ENCODE results near the gene NALCN. TPM values are rescaled to one million over a fixed set of nuclear protein-coding genes. Genes with fewer than 3 reads are reported as not detected.

Gene NALCN
- total RNA-seq, 2 donors from 2014 or later, result 0.11 TPM; not detected in 1

DNA sequence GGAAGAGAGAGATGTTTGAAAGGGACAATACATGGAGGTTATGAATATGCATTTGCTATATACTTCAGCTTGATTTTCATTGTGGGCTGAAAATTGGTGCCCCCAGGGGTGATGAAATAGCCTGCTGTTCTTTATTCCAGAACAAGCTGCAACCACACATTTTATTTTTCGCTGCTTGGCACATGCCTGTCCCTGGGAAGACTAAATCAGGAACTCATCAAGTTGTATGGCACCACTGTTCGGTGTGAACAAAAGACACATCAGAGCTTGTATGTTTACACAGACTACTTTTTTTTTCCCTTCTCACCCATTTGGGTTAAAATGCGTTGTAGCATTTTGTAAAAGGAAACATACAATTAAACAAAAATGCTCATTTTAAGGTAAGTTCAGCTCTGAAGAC, 230.7 kb downstream of the NALCN start:
- peak overlapping the region; percentile 24 for H3K27ac ChIP-seq (ENCODE audit: low read depth, low read length)
- DNase-seq, result no peak
- no peak overlapping the region for H3K4me3 ChIP-seq (ENCODE audit: low read length)
- Mint-ChIP-seq H3K27ac (no peak overlapping the region), H3K4me3 (no peak overlapping the region), H3K9me3 (no peaks in the 10 kb centered on the region), H3K27me3 (ENCODE audit: insufficient read depth) (no peaks in the 10 kb centered on the region), H3K4me1 (no peaks in the 10 kb centered on the region), H3K36me3 (ENCODE audit: low read depth) (no peaks in the 10 kb centered on the region)
- TF ChIP-seq, protein P1, sequence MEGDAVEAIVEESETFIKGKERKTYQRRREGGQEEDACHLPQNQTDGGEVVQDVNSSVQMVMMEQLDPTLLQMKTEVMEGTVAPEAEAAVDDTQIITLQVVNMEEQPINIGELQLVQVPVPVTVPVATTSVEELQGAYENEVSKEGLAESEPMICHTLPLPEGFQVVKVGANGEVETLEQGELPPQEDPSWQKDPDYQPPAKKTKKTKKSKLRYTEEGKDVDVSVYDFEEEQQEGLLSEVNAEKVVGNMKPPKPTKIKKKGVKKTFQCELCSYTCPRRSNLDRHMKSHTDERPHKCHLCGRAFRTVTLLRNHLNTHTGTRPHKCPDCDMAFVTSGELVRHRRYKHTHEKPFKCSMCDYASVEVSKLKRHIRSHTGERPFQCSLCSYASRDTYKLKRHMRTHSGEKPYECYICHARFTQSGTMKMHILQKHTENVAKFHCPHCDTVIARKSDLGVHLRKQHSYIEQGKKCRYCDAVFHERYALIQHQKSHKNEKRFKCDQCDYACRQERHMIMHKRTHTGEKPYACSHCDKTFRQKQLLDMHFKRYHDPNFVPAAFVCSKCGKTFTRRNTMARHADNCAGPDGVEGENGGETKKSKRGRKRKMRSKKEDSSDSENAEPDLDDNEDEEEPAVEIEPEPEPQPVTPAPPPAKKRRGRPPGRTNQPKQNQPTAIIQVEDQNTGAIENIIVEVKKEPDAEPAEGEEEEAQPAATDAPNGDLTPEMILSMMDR (conservative IDR thresholded peaks at IDR 0.05), result no peak
- H3K36me3 ChIP-seq (ENCODE audit: control insufficient read depth, insufficient read depth, low read length), result no peaks in the 10 kb centered on the region
- no peaks in the 10 kb centered on the region for H3K27me3 ChIP-seq (ENCODE audit: control insufficient read depth, insufficient read depth, low read length, poor library complexity, severe bottlenecking)
- no peak overlapping the region for H3K9ac ChIP-seq (ENCODE audit: extremely low read depth, low read length, poor library complexity, severe bottlenecking)
- H3K4me1 ChIP-seq (ENCODE audit: control insufficient read depth, insufficient read depth, low read length), result no peaks in the 10 kb centered on the region
- 89 to 95% methylated on average over 2 to 3 of the region's 3 CpGs for WGBS, 2 experiments (ENCODE audit: insufficient coverage in 1 of 2, insufficient read length in 1 of 2)
- H3K9me3 ChIP-seq (ENCODE audit: control insufficient read depth, low read length), result no peaks in the 10 kb centered on the region

DNA sequence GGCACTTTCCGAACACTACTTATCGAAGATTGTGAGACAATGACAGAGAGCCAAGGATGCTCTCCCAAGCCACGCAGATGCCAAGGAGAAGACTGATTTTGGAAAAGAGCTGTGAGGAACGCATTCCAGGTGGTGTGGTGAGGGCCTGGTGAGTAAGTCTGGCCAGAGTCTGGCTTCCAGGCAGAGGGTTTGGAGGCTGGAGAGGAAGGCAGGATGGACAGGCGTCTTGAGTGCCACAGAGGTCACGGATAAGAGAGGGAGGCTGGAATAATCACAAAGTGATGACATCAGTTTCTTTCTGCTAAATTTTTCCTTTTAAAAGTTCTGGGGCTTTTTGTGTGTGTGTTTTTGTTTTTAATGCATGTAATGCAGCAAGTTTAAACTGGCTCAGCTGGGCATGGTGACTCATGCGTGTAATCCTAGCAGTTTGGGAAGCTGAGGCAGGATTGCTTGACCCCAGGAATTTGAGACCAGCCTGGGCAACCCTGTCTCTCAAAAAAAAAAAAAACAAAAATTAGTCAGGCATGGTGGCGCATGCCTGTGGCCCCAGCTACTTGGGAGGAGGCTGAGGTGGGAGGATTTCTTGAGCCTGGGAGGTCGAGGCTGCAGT, 235.1 kb downstream of the NALCN start:
- no peaks in the 10 kb centered on the region for H3K9me3 ChIP-seq (ENCODE audit: control insufficient read depth, low read length)
- Mint-ChIP-seq H3K27ac (no peak overlapping the region), H3K9me3 (no peaks in the 10 kb centered on the region), H3K27me3 (ENCODE audit: insufficient read depth) (no peaks in the 10 kb centered on the region), H3K4me1 (no peaks in the 10 kb centered on the region), H3K4me3 (no peak overlapping the region), H3K36me3 (ENCODE audit: low read depth) (no peaks in the 10 kb centered on the region)
- H3K4me3 ChIP-seq (ENCODE audit: low read length), result no peak overlapping the region
- DNase-seq, result no peak
- no peak overlapping the region for H3K9ac ChIP-seq (ENCODE audit: extremely low read depth, low read length, poor library complexity, severe bottlenecking)
- no peaks in the 10 kb centered on the region for H3K36me3 ChIP-seq (ENCODE audit: control insufficient read depth, insufficient read depth, low read length)
- 74 to 100% methylated on average over 4 to 9 of the region's 9 CpGs for WGBS, 2 experiments (ENCODE audit: insufficient coverage in 1 of 2, insufficient read length in 1 of 2)
- no peaks in the 10 kb centered on the region for H3K27me3 ChIP-seq (ENCODE audit: control insufficient read depth, insufficient read depth, low read length, poor library complexity, severe bottlenecking)
- H3K27ac ChIP-seq (ENCODE audit: low read depth, low read length), result no peak overlapping the region
- H3K4me1 ChIP-seq (ENCODE audit: control insufficient read depth, insufficient read depth, low read length), result no peaks in the 10 kb centered on the region
- TF ChIP-seq, protein P1 (conservative IDR thresholded peaks at IDR 0.05), result no peak

DNA sequence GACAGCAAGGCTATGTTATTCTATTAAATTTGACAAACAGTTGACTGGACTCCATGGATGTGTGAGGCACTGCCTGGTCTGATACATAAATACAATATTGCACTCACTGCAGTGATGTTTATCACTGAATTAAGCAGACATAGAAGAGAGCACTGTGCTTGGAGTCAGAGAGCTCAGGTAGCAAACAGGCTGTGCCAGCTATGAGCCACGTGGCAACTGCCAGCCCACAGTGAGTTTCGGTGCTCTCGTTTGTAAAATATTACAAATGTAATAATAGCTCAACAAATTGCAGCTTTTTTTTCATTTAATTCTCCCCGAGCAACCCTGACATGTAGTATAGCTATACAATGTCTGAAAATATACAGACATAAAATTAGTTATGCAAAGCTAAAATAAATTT, 237.3 kb downstream of the NALCN start:
- Histone ChIP-seq H3K9ac (ENCODE audit: extremely low read depth, low read length, poor library complexity, severe bottlenecking) (no peak overlapping the region), H3K4me1 (ENCODE audit: control insufficient read depth, insufficient read depth, low read length) (no peaks in the 10 kb centered on the region), H3K4me3 (ENCODE audit: low read length) (no peak overlapping the region), H3K27ac (ENCODE audit: low read depth, low read length) (no peak overlapping the region), H3K36me3 (ENCODE audit: control insufficient read depth, insufficient read depth, low read length) (no peaks in the 10 kb centered on the region), H3K27me3 (ENCODE audit: control insufficient read depth, insufficient read depth, low read length, poor library complexity, severe bottlenecking) (no peaks in the 10 kb centered on the region), H3K9me3 (ENCODE audit: control insufficient read depth, low read length) (no peaks in the 10 kb centered on the region)
- no peak overlapping the region for H3K4me3 Mint-ChIP-seq
- H3K27ac Mint-ChIP-seq, result no peak overlapping the region
- H3K27me3 Mint-ChIP-seq (ENCODE audit: insufficient read depth), result no peaks in the 10 kb centered on the region
- H3K9me3 Mint-ChIP-seq, result no peaks in the 10 kb centered on the region
- WGBS, 2 experiments (ENCODE audit: insufficient coverage in 1 of 2, insufficient read length in 1 of 2), result 88% methylated on average over 3 of the region's 4 CpGs; no CpG with 5 or more reads in 1 of the 2 experiments
- no peak for DNase-seq
- no peaks in the 10 kb centered on the region for H3K4me1 Mint-ChIP-seq
- TF ChIP-seq, protein P1 (conservative IDR thresholded peaks at IDR 0.05), result no peak
- no peaks in the 10 kb centered on the region for H3K36me3 Mint-ChIP-seq (ENCODE audit: low read depth)
